Measurements from ENCODE around the gene MAPKBP1.

The MAPKBP1 gene

GRCh38 chr15:41806291-41807181 lies 32.3 kb downstream of the MAPKBP1 start:
- no peak for DNase-seq (ENCODE audit: low read depth)

DNA sequence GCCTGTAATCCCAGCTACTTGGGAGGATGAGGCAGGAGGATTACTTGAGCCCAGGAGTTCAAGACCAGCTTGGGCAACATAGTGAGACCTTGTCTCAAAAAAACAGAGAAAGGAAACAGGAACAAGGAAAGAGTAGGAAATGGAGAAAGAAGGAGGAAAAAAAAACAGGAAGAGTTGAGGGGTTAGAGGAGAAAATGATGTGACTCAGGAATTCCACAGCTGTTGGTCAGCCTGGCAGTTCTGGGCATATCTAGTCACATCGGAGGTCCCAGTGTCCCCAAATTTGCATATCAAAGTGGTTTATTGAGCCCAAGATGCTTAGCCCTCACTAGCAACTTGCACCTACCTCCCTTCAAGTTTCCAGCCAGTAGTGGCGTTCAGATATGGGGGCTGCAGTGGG lies 34.8 kb downstream of the MAPKBP1 start:
- no peak for DNase-seq (ENCODE audit: low read depth)

DNA sequence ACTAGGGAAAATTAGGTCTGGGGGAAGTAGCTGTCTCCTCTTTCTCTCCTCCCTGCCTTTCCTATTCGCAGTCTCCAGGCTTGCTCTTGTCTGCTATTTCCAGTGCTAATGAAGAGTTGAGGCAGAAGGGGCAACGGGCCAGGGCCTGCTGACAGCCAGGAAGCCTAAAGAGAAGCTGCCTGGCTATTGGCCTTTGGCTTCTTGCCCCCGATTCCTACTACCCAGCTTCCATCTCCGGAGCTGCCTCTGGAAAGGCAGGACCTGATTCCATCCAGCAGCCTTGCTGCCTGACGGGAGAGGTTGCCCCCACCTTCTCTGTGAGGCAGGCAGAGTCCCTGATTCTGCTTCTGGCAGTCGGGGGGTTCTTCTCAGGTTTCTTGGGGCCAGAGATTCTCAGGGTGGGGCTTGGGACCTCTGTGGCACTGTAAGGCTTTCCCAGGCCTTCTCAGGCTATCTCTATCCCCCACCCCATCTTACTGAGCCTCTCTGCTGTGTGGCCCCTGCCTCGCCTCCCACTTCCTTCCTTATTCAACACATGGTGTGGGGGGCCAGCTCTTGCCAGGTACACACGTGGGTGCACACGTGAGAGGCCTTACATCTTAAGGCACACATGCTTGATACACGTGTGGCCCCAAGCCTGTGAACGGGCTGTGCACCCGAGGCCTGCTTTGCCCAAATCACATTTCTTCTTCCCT lies 35.4 kb downstream of the MAPKBP1 start:
- DNase-seq (ENCODE audit: low read depth): no peak

- no peak for DNase-seq (ENCODE audit: low read depth)
These were observed 36.6 kb downstream of the MAPKBP1 start for GRCh38 chr15:41810651-41811431.

GRCh38 chr15:41811432-41812195 lies 37.3 kb downstream of the MAPKBP1 start:
- DNase-seq (ENCODE audit: low read depth): peak; percentile 53

DNA sequence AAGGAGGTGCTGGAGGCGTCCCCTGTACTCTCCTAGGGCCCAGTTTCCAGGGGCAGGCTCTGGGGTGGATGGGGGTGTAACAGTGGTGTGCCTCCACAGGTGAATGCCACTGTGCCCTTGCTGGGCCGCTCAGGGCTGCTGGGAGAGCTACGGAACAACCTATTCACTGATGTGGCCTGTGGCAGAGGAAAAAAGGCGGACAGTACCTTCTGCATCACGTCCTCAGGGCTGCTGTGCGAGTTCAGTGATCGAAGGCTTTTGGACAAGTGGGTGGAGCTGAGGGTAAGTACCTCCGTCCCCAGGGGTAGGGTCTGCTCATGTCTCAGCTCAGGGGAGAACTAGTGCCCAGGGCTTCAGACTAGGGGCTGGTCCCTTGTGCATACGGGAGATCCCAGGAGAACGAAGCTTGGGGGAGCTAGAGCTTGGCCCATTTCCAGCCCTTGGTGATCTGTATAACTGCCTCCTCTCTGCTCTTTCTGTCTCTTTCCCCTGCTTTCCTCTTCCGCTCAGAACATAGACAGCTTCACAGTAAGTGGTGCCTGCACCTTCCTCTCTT lies 38.6 kb downstream of the MAPKBP1 start:
- DNase-seq (ENCODE audit: low read depth): no peak

- DNase-seq (ENCODE audit: low read depth): no peak
These were observed 39.1 kb downstream of the MAPKBP1 start for GRCh38 chr15:41813426-41813825.

GRCh38 chr15:41814534-41814933 lies 40.2 kb downstream of the MAPKBP1 start:
- no peak for DNase-seq (ENCODE audit: low read depth)

- no peak for DNase-seq (ENCODE audit: low read depth)
These were observed 42.5 kb downstream of the MAPKBP1 start for GRCh38 chr15:41816788-41817187.

GRCh38 chr15:41817327-41817726 lies 43.0 kb downstream of the MAPKBP1 start:
- no peak for DNase-seq (ENCODE audit: low read depth)

DNA sequence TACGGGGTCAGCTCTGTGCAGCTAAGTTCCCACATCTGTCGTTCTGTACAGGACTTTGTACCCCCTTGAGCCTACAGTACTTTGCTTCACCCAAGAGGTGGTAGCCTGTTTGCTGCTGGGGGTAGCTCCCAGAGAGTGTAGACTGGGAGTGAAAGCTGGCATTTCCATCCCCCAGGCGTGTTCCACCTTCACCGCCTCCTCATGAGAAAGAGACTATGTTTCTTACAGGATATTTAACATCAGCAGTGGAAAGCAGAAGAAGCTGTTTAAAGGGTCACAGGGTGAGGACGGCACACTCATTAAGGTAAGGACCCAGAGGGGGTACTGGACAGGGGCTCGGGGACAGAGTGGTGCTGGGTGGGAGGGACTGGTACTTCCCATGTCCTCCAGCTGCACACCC lies 43.5 kb downstream of the MAPKBP1 start:
- no peak for DNase-seq (ENCODE audit: low read depth)

- no peak for DNase-seq (ENCODE audit: low read depth)
These were observed 45.3 kb downstream of the MAPKBP1 start for GRCh38 chr15:41819455-41820050.

GRCh38 chr15:41820791-41821423 lies 46.6 kb downstream of the MAPKBP1 start:
- no peak for DNase-seq (ENCODE audit: low read depth)

DNA sequence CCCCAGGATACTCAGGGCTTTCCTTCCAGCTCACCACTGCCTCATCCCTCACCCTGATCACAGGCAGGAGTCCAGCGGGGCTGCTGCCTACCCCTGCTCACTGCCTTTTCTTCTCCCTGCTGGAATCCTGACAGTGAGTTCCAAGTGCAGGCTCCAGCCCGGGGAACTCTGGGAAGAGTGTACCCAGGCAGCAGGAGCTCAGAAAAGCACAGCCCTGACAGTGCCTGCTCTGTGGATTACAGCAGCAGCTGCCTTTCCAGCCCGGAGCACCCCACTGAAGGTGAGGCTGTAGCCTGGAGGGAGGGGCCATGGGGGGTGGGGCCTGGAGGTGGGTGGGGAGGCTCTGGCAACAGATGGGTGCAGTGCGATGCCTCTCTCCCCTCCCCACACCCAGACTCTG lies 47.5 kb downstream of the MAPKBP1 start:
- no peak for DNase-seq (ENCODE audit: low read depth)

DNA sequence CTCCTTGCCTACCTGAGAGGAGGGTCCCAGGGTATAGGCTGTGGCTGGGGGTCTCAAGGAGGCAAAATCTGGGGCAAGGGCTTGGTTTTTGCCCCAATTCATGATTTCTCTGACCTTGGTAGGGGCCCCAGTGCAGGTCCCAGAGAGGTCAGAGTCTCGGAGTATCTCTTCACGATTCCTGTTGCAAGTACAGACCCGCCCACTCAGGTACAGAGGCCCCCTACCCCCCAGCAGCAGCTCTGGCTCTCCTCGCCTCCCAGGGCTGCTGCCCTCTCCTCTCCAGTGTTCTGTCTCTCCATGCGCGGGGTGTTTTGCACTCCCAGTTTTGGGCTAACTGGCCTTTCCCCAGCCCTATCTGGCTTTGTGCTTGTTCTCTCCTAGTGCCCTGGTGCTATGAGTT lies 48.2 kb downstream of the MAPKBP1 start:
- DNase-seq (ENCODE audit: low read depth): no peak

DNA sequence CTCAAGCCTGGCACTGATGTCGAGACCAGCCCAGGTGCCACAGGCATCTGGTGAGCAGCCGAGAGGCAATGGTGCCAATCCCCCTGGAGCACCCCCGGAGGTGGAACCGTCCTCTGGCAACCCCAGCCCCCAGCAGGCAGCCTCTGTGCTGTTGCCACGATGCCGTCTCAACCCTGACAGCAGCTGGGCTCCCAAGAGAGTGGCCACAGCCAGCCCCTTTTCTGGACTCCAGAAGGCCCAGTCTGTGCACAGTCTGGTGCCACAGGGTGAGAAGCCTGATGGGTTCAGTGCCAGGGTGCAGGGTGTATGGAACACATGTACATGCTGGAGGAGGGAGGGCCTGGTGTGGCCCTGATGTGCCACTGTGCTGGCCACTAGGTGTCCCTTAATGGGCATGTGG lies 48.7 kb downstream of the MAPKBP1 start:
- no peak for DNase-seq (ENCODE audit: low read depth)

DNA sequence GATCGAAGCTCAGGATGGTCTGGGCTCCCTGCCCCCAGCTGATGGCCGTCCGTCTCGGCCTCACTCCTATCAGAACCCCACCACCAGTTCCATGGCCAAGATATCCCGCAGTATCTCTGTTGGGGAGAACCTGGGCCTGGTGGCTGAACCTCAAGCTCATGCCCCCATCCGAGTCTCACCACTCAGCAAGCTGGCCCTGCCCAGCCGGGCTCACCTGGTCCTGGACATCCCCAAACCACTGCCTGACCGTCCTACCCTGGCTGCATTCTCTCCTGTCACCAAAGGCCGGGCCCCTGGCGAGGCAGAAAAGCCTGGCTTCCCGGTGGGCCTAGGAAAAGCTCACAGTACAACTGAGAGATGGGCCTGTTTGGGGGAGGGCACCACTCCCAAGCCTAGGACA lies 49.2 kb downstream of the MAPKBP1 start:
- no peak for DNase-seq (ENCODE audit: low read depth)

DNA sequence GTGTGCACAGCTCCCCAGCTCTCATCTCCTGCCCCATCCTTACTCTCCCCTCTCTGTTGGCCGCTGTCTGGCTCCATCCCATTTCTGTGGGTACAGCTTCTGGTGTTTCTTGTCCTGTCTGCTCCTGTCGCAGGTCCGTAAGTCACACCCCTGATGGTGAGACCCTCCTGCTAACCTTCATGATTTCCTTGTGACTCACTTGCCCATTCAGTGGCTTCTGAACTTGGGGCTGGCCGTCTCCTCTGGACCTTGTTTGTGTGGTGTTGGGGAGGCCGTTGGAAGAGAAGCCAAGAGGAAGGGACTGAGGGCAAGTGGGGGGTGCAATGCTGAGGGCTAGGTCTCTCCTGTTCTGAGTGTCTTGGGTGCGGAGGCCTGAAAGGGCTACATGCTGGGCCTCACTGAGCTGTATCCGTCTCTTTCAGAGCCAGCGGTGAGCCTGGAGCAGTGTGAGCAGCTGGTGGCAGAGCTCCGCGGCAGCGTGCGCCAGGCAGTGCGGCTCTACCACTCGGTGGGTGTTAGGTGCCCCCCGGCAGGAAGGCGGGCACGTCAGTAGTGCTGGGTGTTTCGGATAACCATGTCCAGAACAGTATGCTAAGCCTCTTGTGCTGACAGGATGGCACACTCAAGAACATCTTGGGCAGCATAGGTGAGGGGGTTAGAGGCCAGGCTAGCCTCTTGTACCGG lies 49.9 kb downstream of the MAPKBP1 start:
- DNase-seq (ENCODE audit: low read depth): no peak

GRCh38 chr15:41825145-41825544 lies 50.9 kb downstream of the MAPKBP1 start:
- DNase-seq (ENCODE audit: low read depth): no peak
